Endothelial cell of umbilical vein (primary cell): ENCODE measurements around the gene ZNF423. TPM values are rescaled to one million over a fixed set of nuclear protein-coding genes. Genes with fewer than 3 reads are reported as not detected.

Source experiments
- BruUV-seq: library from RNA; stranded (reverse); fragments of 400-500 nt; replicated peaks from 2 replicates; lab custom pipeline; 2021; lab: Mats Ljungman, UMichigan
- CTCF ChIA-PET: fragments of 300-600, 350-600 bp; sonication (Branson Sonifier 250); formaldehyde crosslinking; loops from one replicate; lab custom pipeline; 2021; ENCODE audit warnings: antibody characterized with exemption, inconsistent platforms; lab: Charles Lee
- POLR2A ChIA-PET: fragments of 300-600, 350-600 bp; sonication (Branson Sonifier 250); formaldehyde crosslinking; loops from one replicate; lab custom pipeline; 2021; ENCODE audit warnings: antibody characterized with exemption, inconsistent platforms; lab: Charles Lee
- DNase-seq: peaks from one replicate; pipeline ENCODE4 v3.0.0-alpha.2; 2011; ENCODE audit warnings: low read depth, low spot score
- FAIRE-seq: peaks from 2 replicates; lab custom pipeline; 2011; peaks lifted over from hg19 to GRCh38; lab: Jason Lieb, UNC
- H2AFZ ChIP-seq: 2 replicates; pipeline ENCODE4 v1.6.0; 2012; ENCODE audit warnings: low read depth, low read length, control low read depth, inconsistent platforms
- H3K27ac ChIP-seq: 2 replicates; pipeline ENCODE4 v1.5.1; 2011; ENCODE audit warnings: low read depth, mild to moderate bottlenecking, control low read depth, low read length, moderate library complexity; ENCODE audit not compliant: insufficient read depth
- H3K27me3 ChIP-seq, 2 experiments: 2 replicates each; pipeline versions ENCODE4 v1.6.0 to v1.6.1; 2011; ENCODE audit warnings: low read length in 2 of 2, mixed read lengths in 1 of 2; ENCODE audit not compliant: control insufficient read depth in 2 of 2, insufficient read depth in 2 of 2
- H3K36me3 ChIP-seq, 2 experiments: 2 replicates in 1 of 2; 3 replicates in 1 of 2; pipeline ENCODE4 v1.5.1; 2011; ENCODE audit warnings: low read length in 2 of 2, mild to moderate bottlenecking in 1 of 2, moderate library complexity in 1 of 2; ENCODE audit not compliant: control insufficient read depth in 2 of 2, insufficient read depth in 2 of 2; ENCODE audit errors: extremely low read depth in 1 of 2
- H3K4me1 ChIP-seq: 3 replicates; pipeline ENCODE4 v1.5.1; 2011; ENCODE audit warnings: mild to moderate bottlenecking, low read length; ENCODE audit not compliant: control insufficient read depth, insufficient read depth; ENCODE audit errors: extremely low read depth
- H3K4me2 ChIP-seq: 2 replicates; pipeline ENCODE4 v1.6.1; 2011; ENCODE audit warnings: low read length, control low read depth, mixed read lengths; ENCODE audit not compliant: insufficient read depth
- H3K4me3 ChIP-seq, 3 experiments: fragments of 200-600 bp in 1 of 3; sonication (generic), shearing (Covaris generic) in 1 of 3; replicated peaks in 1 of 3; 2 replicates each; pipeline ENCODE4 v1.5.1; 2011 to 2016; ENCODE audit warnings: control low read depth in 3 of 3, low read length in 3 of 3, mild to moderate bottlenecking in 2 of 3, inconsistent platforms in 1 of 3, low read depth in 1 of 3, moderate library complexity in 1 of 3; ENCODE audit not compliant: insufficient read depth in 1 of 3
- H3K79me2 ChIP-seq: 2 replicates; pipeline ENCODE4 v1.6.0; 2012; ENCODE audit warnings: low read length, inconsistent platforms; ENCODE audit not compliant: control insufficient read depth, insufficient read depth
- H3K9ac ChIP-seq: replicated peaks from 2 replicates; pipeline ENCODE3; 2011; ENCODE audit warnings: low read length, control low read depth; ENCODE audit not compliant: insufficient read depth; ENCODE audit errors: extremely low read depth
- H3K9me1 ChIP-seq: replicated peaks from 3 replicates; pipeline ENCODE4 v1.6.0; 2011; ENCODE audit warnings: mild to moderate bottlenecking, low read length; ENCODE audit not compliant: control insufficient read depth, insufficient read depth; ENCODE audit errors: extremely low read depth
- H3K9me3 ChIP-seq: replicated peaks from 2 replicates; pipeline ENCODE4 v1.5.1; 2012; ENCODE audit warnings: low read length, inconsistent platforms; ENCODE audit not compliant: control insufficient read depth, insufficient read depth
- H4K20me1 ChIP-seq: replicated peaks from 2 replicates; pipeline ENCODE3; 2011; ENCODE audit warnings: mild to moderate bottlenecking, low read length; ENCODE audit not compliant: control insufficient read depth, insufficient read depth; ENCODE audit errors: extremely low read depth
- EZH2 ChIP-seq: IDR thresholded peaks from 2 replicates; pipeline ENCODE4 v1.6.1; 2012; ENCODE audit warnings: borderline replicate concordance, low read depth, mild to moderate bottlenecking, moderate library complexity, low read length, inconsistent platforms; ENCODE audit not compliant: severe bottlenecking
- FOS ChIP-seq: IDR thresholded peaks from 2 replicates; pipeline ENCODE4 v1.6.1; 2011; ENCODE audit warnings: mild to moderate bottlenecking, low read length, moderate library complexity, borderline replicate concordance; ENCODE audit not compliant: insufficient read depth
- GATA2 ChIP-seq: IDR thresholded peaks from 2 replicates; pipeline ENCODE4 v1.7.0; 2011; ENCODE audit warnings: low read depth, mild to moderate bottlenecking, moderate library complexity, mixed read lengths, low read length; ENCODE audit not compliant: insufficient read length, insufficient read depth
- JUN ChIP-seq: IDR thresholded peaks from 2 replicates; pipeline ENCODE4 v1.6.1; 2011; ENCODE audit warnings: borderline replicate concordance, low read depth; ENCODE audit not compliant: insufficient read length, insufficient read depth
- MAX ChIP-seq: IDR thresholded peaks from 2 replicates; pipeline ENCODE4 v1.6.1; 2011; ENCODE audit not compliant: insufficient read depth, insufficient read length
- MYC ChIP-seq: IDR thresholded peaks from one replicate; pipeline ENCODE4 v1.6.1; 2011; ENCODE audit warnings: mild to moderate bottlenecking, low read depth, low read length
- POLR2A ChIP-seq: IDR thresholded peaks from 2 replicates; pipeline ENCODE4 v1.6.1; 2012; ENCODE audit warnings: low read depth, mild to moderate bottlenecking, control low read depth, low read length
- POLR2AphosphoS5 ChIP-seq: IDR thresholded peaks from 2 replicates; pipeline ENCODE4 v1.6.1; 2012; ENCODE audit warnings: low read depth, mild to moderate bottlenecking, control low read depth, low read length, moderate library complexity; ENCODE audit not compliant: insufficient read depth
- dilution Hi-C: fragments of 300-500 bp; cut with MboI; formaldehyde crosslinking; loops from one replicate; pipeline ENCODE4 v1.15.0; 2019; ENCODE audit warnings: low sequenced_read_pairs; ENCODE audit not compliant: extremely low pct_ligation_motif_present
- intact Hi-C: fragments of 100-400 bp; cut with micrococcal nuclease; formaldehyde crosslinking; loops from one replicate; pipeline ENCODE4 v1.10.0; 2022
- polyA plus RNA-seq, 4 experiments: library from polyadenylated mRNA; depleted of rRNA in 3 of 4; stranded (reverse) in 3 of 4; unstranded in 1 of 4; fragments of >200 nt; gene quantifications; 2 replicates each; pipeline versions ENCODE4 v1.2.1 to v1.2.3, GENCODE V29; 2011 to 2012; ENCODE audit warnings: missing spikeins in 1 of 4
- total RNA-seq: library from RNA; stranded (reverse); gene quantifications from 2 replicates; pipeline ENCODE4 v1.2.3, GENCODE V29; 2021
- TF ChIP-seq, protein P1 (sequence below), 2 donors: IDR thresholded peaks; 1 replicate in 1 of 2; 2 replicates in 1 of 2; pipeline ENCODE4 v1.5.1; 2011; ENCODE audit warnings: low read length in 2 of 2, mild to moderate bottlenecking in 2 of 2, moderate library complexity in 2 of 2, control low read depth in 1 of 2, inconsistent platforms in 1 of 2, low read depth in 1 of 2; ENCODE audit not compliant: insufficient read depth in 1 of 2; ENCODE audit errors: extremely low read depth in 1 of 2

ZNF423 gene
- total and polyA plus RNA-seq, 2 donors (not counting 3 experiments of a cell fraction or from before 2014, with no cell fraction given) = 2.2 to 8.1 TPM

GRCh38 chr16:49496656-49497055 lies 359.3 kb downstream of the ZNF423 start:
- no peaks in the 10 kb centered on the region for H4K20me1 ChIP-seq
- H3K4me2 ChIP-seq = no peak overlapping the region
- no peak overlapping the region for H3K27ac ChIP-seq
- CTCF ChIA-PET = no interaction called here
- H3K36me3 ChIP-seq = no peaks in the 10 kb centered on the region
- no peaks in the 10 kb centered on the region for H3K27me3 ChIP-seq
- dilution Hi-C loops = no loop called here
- no TSS peak for BruUV-seq
- intact Hi-C loops = no loop called here
- H3K79me2 ChIP-seq = no peaks in the 10 kb centered on the region
- no peaks in the 10 kb centered on the region for H3K9me3 ChIP-seq
- no peaks in the 10 kb centered on the region for H3K9me1 ChIP-seq
- H2AFZ ChIP-seq = no peak overlapping the region
- TF ChIP-seq MAX (no peak), POLR2AphosphoS5 (no peak), MYC (no peak)
- POLR2A ChIA-PET = no interaction called here
- H3K4me3 ChIP-seq = no peak overlapping the region
- no peaks in the 10 kb centered on the region for H3K4me1 ChIP-seq
- DNase-seq (no peak), FAIRE-seq (no peak)
- H3K9ac ChIP-seq = no peak overlapping the region

- Histone ChIP-seq H3K9ac (no peak overlapping the region), H3K9me1 (no peaks in the 10 kb centered on the region), H3K79me2 (no peaks in the 10 kb centered on the region), H3K9me3 (no peaks in the 10 kb centered on the region), H3K27ac (no peak overlapping the region), H3K27me3 (no peaks in the 10 kb centered on the region), H3K4me2 (no peak overlapping the region), H3K36me3 (no peaks in the 10 kb centered on the region), H3K4me1 (no peaks in the 10 kb centered on the region), H3K4me3 (no peak overlapping the region), H2AFZ (no peak overlapping the region), H4K20me1 (no peaks in the 10 kb centered on the region)
- BruUV-seq = no TSS peak
- intact Hi-C loops = no loop called here
- dilution Hi-C loops = no loop called here
- POLR2A ChIA-PET = no interaction called here
- DNase-seq (no peak), FAIRE-seq (no peak)
- CTCF ChIA-PET = no interaction called here
- TF ChIP-seq EZH2 (no peak), MYC (no peak), POLR2A (no peak), FOS (no peak), POLR2AphosphoS5 (no peak), JUN (no peak), GATA2 (no peak), MAX (no peak)
- TF ChIP-seq, protein P1, sequence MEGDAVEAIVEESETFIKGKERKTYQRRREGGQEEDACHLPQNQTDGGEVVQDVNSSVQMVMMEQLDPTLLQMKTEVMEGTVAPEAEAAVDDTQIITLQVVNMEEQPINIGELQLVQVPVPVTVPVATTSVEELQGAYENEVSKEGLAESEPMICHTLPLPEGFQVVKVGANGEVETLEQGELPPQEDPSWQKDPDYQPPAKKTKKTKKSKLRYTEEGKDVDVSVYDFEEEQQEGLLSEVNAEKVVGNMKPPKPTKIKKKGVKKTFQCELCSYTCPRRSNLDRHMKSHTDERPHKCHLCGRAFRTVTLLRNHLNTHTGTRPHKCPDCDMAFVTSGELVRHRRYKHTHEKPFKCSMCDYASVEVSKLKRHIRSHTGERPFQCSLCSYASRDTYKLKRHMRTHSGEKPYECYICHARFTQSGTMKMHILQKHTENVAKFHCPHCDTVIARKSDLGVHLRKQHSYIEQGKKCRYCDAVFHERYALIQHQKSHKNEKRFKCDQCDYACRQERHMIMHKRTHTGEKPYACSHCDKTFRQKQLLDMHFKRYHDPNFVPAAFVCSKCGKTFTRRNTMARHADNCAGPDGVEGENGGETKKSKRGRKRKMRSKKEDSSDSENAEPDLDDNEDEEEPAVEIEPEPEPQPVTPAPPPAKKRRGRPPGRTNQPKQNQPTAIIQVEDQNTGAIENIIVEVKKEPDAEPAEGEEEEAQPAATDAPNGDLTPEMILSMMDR (IDR thresholded peaks at IDR 0.05; ENCODE audit: extremely low read depth in 1 of 2, insufficient read depth in 1 of 2, low read depth in 1 of 2, low read length in 2 of 2) = no peak
These were observed 360.1 kb downstream of the ZNF423 start for GRCh38 chr16:49495596-49496355.
